T-helper 17 cell (primary cell): Measurements from ENCODE around the gene FAM83G. TPM values are rescaled to one million over a fixed set of nuclear protein-coding genes. Genes with fewer than 3 reads are reported as not detected.
"Not testable (repeated sequence)": the region's sequence is repeated elsewhere in the genome, so short reads cannot be mapped to it uniquely, and the experiment has no call there.

Source experiments
- ATAC-seq: fragments of 150-1000 bp; cut with Tn5 transposase; 2 replicates; pipeline ENCODE4 v1.10.0; 2021; ENCODE audit warnings: mild to moderate bottlenecking, moderate library complexity
- DNase-seq, 3 donors: peaks; one replicate each; pipeline versions ENCODE4 v3.0.0 to v3.0.0-alpha.2; 2020 to 2021
- H3K9me3 ChIP-seq: one replicate; pipeline ENCODE4 v1.7.0; 2013; ENCODE audit warnings: low read length, mild to moderate bottlenecking; ENCODE audit not compliant: control insufficient read depth, poor library complexity, severe bottlenecking
- H3K27ac Mint-ChIP-seq: one replicate; pipeline ENCODE4 v1.8.0; 2022; ENCODE audit warnings: mild to moderate bottlenecking, moderate library complexity, mixed read lengths
- H3K27me3 Mint-ChIP-seq: one replicate; pipeline ENCODE4 v1.8.0; 2022; ENCODE audit warnings: mixed read lengths
- H3K36me3 Mint-ChIP-seq: one replicate; pipeline ENCODE4 v1.8.0; 2022; ENCODE audit warnings: low read depth, mixed read lengths
- H3K4me1 Mint-ChIP-seq: one replicate; pipeline ENCODE4 v1.8.0; 2022; ENCODE audit warnings: mild to moderate bottlenecking, mixed read lengths
- H3K4me3 Mint-ChIP-seq: one replicate; pipeline ENCODE4 v1.8.0; 2022; ENCODE audit warnings: mild to moderate bottlenecking, moderate library complexity, mixed read lengths
- total RNA-seq, 4 donors: library from RNA in 2 of 4; stranded (reverse) in 2 of 4; gene quantifications; one replicate each; pipeline ENCODE4 v1.2.3 and lab custom pipeline; 2022 to 2026

FAM83G gene
- total RNA-seq, 2 donors from 2014 or later: 7.8 to 7.9 TPM

DNA sequence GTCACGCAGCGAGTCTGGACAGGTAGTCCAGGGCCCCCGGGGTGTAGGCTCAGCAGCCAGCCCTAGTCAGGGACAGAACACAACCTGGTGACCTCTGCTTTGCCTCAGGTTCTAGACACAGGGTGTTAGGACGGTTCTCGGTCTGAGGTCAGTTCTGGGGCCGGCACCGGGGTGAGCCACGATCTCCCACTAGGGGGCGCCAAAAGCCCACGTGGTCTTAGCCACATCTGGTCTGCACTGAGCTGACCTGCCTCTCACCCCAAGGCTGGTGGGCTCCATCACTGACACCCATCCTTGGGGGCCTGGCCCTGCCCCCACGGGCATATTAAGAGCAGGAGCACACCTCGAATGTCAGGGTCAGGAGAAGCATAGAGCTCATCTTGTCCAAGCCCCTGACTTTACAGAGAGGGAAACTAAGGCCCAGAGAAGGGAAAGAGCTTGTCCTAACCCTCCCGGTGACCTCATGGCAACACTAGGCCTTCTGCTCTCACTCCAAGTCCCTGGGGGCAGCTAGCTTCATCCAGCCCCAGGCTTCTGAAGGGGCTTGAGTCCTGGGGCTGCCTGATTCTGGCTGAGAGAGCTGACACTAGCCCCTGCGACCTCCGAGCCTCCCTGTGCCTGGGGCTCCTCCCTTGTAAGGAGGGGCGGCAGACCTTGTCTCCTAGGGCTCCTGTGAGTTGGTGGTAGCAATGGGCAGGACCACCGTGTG is 43.6 kb downstream of the FAM83G start:
- peak; percentile 73 for ATAC-seq
- Mint-ChIP-seq H3K4me3 (no peak overlapping the region), H3K36me3 (no peaks in the 10 kb centered on the region), H3K27me3 (no peaks in the 10 kb centered on the region), H3K4me1 (peaks cover 23% of the 10 kb centered on the region), H3K27ac (peak overlapping the region; percentile 89)
- H3K9me3 ChIP-seq: no peaks in the 10 kb centered on the region
- DNase-seq: peak; percentile 49 to 63 (median 62)

DNA sequence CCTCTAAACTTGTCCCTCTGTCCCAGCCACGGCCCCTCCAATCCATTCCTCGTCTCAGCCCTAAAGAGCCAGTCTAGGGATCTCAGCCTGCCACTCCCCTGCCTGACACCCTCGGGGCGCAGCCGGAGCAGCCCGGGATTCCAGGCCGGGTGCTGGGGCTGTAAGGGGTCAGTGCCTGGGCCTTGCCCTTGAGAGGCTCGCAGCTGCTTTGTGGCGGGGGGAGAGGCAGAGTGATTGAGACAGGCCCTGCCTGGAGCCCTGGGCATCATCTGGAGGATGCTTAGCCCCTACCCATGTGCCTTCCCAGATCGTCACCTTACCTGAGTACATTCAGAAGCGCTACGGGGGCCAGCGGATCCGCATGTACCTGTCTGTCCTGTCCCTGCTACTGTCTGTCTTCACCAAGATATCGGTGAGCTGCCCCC is 44.3 kb downstream of the FAM83G start:
- no peak for ATAC-seq
- H3K4me3 Mint-ChIP-seq: no peak overlapping the region
- no peak overlapping the region for H3K27ac Mint-ChIP-seq
- H3K27me3 Mint-ChIP-seq: no peaks in the 10 kb centered on the region
- H3K9me3 ChIP-seq: no peaks in the 10 kb centered on the region
- no peak for DNase-seq
- H3K4me1 Mint-ChIP-seq: peaks cover 25% of the 10 kb centered on the region
- no peaks in the 10 kb centered on the region for H3K36me3 Mint-ChIP-seq

DNA sequence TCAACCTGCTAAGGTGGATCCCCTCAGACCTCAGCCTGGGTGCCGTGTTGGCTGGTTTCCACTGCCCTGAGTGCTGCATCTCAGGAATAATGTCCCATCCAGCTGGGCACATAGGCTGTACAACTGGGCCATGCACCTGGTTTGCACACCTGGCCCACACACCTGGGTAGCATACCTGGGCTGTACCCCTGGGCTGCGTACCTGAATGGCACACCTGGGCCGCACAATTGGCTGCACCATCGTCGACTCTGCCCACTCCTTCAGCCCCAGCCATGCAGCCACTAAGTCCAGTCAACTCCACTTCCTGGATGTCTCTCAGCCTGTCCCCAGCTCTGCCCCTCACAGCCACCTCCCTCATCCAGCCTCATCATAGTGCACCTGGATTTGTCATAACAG is 44.7 kb downstream of the FAM83G start:
- no peak for ATAC-seq
- Mint-ChIP-seq H3K4me3 (no peak overlapping the region), H3K27ac (no peak overlapping the region), H3K27me3 (no peaks in the 10 kb centered on the region), H3K4me1 (peaks cover 29% of the 10 kb centered on the region), H3K36me3 (no peaks in the 10 kb centered on the region)
- DNase-seq: no peak
- no peaks in the 10 kb centered on the region for H3K9me3 ChIP-seq

DNA sequence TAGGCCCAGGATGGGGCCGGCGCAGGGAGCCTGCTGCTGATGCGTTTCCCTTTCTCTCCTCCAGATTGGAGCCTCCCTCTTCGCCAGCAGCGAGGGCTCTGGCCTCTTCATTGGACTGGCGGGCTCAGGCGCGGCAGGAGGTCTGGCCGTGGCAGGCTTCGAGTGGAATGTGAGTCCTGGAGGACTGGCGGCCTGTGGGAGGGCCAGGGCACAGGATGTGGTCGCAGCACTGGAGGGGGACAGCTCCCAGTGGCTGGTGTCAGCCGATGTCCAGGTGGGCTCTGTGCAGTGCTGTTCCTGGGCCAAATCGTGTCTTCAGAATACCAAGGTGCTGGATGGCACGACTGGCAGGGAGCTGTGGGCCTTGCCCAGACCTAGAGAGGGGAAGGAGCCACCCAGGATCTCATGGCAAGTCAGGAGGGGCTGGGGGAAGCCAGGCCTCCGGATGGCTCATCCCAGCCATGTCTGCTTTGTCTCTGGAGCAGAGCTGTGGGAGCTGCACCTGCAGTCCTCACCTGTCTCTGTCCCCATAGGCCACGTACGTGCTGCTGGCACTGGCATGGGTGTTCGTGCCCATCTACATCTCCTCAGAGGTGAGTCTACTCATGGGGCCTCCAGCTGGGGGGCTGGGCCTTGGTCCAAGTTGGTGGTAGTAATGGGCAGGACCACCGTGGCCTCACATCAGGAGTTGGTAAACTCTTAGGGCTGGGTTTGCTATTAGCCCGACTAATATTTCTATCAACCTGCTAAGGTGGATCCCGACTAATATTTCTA is 45.3 kb downstream of the FAM83G start:
- ATAC-seq (no peak), DNase-seq (no peak)
- H3K4me3 Mint-ChIP-seq: no peak overlapping the region
- H3K9me3 ChIP-seq: no peaks in the 10 kb centered on the region
- H3K27me3 Mint-ChIP-seq: no peaks in the 10 kb centered on the region
- no peak overlapping the region for H3K27ac Mint-ChIP-seq
- peaks cover 34% of the 10 kb centered on the region for H3K4me1 Mint-ChIP-seq
- H3K36me3 Mint-ChIP-seq: no peaks in the 10 kb centered on the region

DNA sequence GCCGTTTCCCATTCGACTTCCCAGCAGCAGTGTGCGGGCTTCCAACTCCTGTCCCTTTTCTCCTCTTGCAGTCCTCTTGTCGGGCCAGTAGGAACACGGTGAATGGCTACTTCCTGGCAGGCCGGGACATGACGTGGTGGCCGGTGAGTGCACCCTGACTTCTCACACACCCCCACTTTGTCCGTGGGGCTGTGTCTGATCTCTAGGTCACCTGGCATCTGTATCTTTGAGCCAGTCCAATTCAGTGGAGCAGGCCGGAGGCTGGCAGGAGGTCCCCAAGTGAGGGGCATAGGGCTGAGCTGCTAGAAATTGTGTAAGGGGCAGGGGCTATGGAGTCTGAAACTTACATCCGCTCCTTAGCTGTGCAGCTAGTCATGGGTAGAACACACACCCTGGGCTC is 46.0 kb downstream of the FAM83G start:
- H3K36me3 Mint-ChIP-seq: no peaks in the 10 kb centered on the region
- H3K4me1 Mint-ChIP-seq: peaks cover 38% of the 10 kb centered on the region
- DNase-seq (no peak), ATAC-seq (no peak)
- no peaks in the 10 kb centered on the region for H3K9me3 ChIP-seq
- H3K27me3 Mint-ChIP-seq: no peaks in the 10 kb centered on the region
- H3K4me3 Mint-ChIP-seq: no peak overlapping the region
- peak overlapping the region; percentile 37 for H3K27ac Mint-ChIP-seq

DNA sequence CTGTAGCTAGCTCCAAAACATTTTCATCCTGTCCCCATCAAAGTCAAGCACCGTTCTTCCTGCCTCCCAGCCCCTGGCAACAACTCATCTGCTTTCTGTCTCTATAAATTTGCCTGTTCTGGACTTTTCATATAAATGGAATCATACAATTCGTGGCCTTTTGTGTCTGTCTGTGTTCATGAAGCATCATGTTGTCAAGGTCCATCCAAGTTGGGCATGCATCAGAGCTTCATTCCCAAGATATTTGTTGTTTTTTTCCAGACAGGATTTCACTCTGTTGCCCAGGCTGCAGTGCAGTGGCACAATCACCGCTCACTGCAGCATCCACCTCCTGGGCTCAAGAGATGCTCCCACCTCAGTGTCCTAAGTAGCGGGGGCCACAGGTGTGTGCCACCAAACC is 46.7 kb downstream of the FAM83G start:
- Mint-ChIP-seq H3K27me3 (no peaks in the 10 kb centered on the region), H3K36me3 (no peaks in the 10 kb centered on the region), H3K4me3 (no peak overlapping the region), H3K4me1 (peaks cover 41% of the 10 kb centered on the region), H3K27ac (no peak overlapping the region)
- no peaks in the 10 kb centered on the region for H3K9me3 ChIP-seq
- ATAC-seq (no peak), DNase-seq (no peak)

DNA sequence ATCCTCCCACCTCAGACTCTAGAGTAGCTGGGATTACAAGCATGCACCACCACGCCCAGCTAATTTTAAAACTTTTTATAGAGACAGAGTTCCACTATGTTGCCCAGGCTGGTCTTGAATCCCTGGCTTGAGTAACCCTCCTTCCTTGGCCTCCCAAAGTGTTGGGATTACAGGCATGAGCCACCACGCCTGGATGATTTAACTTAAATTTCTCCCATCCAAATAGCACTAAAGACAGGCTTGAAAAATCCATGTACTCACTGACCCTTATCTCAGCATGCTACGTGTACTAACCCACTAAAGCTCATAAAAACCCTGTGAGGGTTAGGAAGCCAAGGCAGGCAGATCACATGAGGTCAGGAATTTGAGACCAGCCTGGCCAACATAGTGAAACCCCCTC is 48.0 kb downstream of the FAM83G start:
- no peak for DNase-seq
- no peak overlapping the region for H3K4me3 Mint-ChIP-seq
- H3K27ac Mint-ChIP-seq: no peak overlapping the region
- H3K27me3 Mint-ChIP-seq: no peaks in the 10 kb centered on the region
- ATAC-seq: no peak
- no peaks in the 10 kb centered on the region for H3K9me3 ChIP-seq
- H3K36me3 Mint-ChIP-seq: no peaks in the 10 kb centered on the region
- peaks cover 33% of the 10 kb centered on the region for H3K4me1 Mint-ChIP-seq

DNA sequence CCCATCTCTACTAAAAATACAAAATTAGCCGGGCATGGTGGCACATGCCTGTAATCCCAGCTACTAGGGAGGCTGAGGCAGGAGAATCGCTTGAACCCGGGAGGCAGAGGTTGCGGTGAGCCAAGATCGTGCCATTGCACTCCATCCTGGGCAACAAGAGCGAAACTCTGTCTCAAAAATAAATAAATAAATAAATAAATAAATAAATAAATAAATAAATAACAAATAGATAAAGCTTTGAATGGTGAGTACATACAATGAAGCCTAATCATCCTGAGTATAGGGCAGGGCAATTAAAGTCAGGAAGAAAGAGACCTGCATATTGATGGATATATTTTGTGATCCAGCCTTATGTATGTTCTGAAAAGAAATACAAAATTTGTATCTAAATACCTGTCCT is 48.5 kb downstream of the FAM83G start:
- H3K27me3 Mint-ChIP-seq, H3K9me3 ChIP-seq, H3K4me3 Mint-ChIP-seq, ATAC-seq, H3K36me3 Mint-ChIP-seq, DNase-seq: not testable (repeated sequence)
- Mint-ChIP-seq H3K4me1 (peaks cover 30% of the 10 kb centered on the region), H3K27ac (peak overlapping the region; percentile 27)

DNA sequence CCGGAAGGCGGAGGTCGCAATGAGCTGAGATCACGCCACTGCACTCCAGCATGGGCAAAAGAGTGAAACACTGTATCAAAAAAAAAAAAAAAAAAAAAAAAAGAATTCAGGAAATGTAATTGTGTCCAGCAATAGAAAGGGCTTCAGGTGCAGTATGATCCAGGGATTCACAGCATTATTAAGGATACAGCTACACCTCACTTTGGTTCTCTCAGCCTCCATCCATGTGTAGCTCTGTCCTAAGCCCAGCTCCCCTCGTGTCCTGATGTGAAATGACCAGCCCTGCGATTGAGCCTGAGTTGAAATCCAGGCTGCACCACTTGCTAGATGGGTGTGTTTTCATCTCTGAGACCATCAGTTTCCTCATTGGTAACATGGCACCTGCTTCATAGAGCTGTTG is 49.6 kb downstream of the FAM83G start:
- no peaks in the 10 kb centered on the region for H3K9me3 ChIP-seq
- Mint-ChIP-seq H3K4me1 (peaks cover 30% of the 10 kb centered on the region), H3K36me3 (no peaks in the 10 kb centered on the region), H3K27ac (peak overlapping the region; percentile 27), H3K27me3 (peaks cover 8% of the 10 kb centered on the region), H3K4me3 (peak overlapping the region; percentile 78)
- no peak for DNase-seq
- peak; percentile 5 for ATAC-seq

DNA sequence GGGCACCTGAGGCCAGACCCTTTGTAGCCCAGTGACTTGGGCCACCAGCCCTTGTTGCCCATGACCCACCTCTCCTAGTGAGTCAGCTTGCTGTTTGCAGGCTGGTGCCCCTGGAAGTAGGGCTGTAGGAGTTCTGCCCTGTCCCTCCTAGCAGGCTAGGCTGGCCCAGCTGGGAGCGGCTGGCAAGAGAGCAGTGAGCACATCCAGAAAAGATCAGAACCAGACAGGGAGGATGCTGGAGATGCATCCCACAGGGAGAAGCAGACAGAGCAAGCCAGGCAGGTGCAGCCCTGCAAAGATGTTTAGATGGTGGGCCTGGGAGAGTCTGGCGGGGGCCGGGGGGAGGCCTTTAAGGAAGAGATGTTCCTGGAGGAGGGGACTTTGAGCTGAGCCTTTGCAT is 50.2 kb downstream of the FAM83G start:
- H3K36me3 Mint-ChIP-seq: no peaks in the 10 kb centered on the region
- no peak overlapping the region for H3K27ac Mint-ChIP-seq
- DNase-seq: no peak
- ATAC-seq: no peak
- H3K4me3 Mint-ChIP-seq: peak overlapping the region; percentile 66
- H3K9me3 ChIP-seq: no peaks in the 10 kb centered on the region
- peaks cover 10% of the 10 kb centered on the region for H3K27me3 Mint-ChIP-seq
- H3K4me1 Mint-ChIP-seq: peaks cover 30% of the 10 kb centered on the region

DNA sequence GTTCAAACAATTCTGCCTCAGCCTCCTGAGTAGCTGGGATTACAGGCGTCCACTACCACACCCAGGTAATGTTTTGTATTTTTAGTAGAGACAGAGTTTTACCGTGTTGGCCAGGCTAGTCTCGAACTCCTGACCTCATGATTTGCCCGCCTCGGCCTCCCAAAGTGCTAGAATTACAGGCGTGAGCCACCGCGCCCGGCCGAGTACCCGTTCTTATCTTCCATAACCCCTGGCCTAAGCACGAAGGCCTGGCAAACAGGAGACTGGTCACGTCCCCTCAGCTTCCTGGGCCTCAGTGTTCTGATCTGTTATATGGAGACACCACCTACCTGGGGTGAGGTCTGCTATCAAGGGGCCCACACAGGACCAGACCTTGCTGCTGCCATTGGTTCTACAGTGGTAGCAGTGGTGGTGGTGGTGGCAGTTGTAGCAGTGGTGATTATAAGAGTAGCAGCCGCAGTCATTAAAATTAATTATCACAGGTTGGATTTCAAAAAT is 51.3 kb downstream of the FAM83G start:
- Mint-ChIP-seq H3K36me3 (no peaks in the 10 kb centered on the region), H3K4me3 (no peak overlapping the region), H3K4me1 (peaks cover 28% of the 10 kb centered on the region), H3K27ac (no peak overlapping the region), H3K27me3 (peaks cover 10% of the 10 kb centered on the region)
- ATAC-seq (no peak), DNase-seq (no peak)
- no peaks in the 10 kb centered on the region for H3K9me3 ChIP-seq

DNA sequence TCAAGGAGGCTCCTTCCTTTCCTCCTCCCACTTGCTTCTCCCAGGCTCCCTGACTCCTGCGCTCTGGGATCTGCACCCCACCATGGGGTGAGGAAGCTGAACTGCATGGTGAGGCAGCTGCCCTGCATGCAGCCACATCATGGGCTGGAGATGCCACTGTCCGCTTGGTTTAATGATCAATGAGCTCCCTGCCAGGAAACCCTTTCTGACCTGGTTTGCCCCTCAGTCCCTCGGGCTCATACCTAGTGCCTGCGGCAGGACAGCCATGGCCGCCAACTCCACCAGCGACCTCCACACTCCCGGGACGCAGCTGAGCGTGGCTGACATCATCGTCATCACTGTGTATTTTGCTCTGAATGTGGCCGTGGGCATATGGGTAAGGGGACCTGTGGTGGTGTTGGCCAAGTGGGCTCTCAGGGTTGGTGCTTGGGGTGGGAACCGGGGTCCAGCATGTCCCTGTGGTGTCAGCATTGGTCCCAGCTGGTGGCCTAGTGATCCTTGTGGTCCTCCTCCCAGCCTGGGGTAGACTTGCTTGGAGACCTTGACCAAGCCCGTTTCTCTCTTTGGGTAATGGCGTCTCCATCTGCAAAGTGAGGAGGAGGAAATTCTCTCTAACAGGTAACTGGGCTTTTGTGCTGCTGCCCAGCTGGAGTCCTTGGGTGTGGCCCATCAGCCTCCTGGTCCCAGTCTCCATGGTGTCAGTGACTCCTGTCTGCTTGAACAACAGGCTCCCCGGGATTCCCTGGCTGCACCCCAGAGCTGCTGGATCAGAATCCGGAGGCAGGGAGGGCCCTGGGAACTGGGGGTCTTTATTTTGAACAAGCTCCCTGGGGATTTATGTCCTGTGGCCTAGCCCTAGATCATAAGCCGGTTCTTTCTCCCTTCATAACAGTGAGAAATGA is 52.4 kb downstream of the FAM83G start, which contains the start of gene SLC5A10:
TSS of gene SLC5A10 (plus strand) at position 225 of the 902 bp plus-strand sequence. CDS start at position 266, 41 bp downstream.
- H3K4me3 Mint-ChIP-seq: no peak within 1 kb of the TSS
- H3K9me3 ChIP-seq: no peaks in the 10 kb centered on the region
- no peaks in the 10 kb centered on the region for H3K36me3 Mint-ChIP-seq
- peaks cover 24% of the 10 kb centered on the region for H3K4me1 Mint-ChIP-seq
- ATAC-seq (no peak), DNase-seq (no peak)
- H3K27ac Mint-ChIP-seq: no peak within 1 kb of the TSS
- H3K27me3 Mint-ChIP-seq: peaks cover 10% of the 10 kb centered on the region
